Posterior cingulate gyrus (tissue), 11 donors: ENCODE measurements around the gene GALNT9.

Experiments used
- DNase-seq, 10 donors: peaks; one replicate each; pipeline versions ENCODE4 v3.0.0 to v3.0.0-alpha.2; 2020 to 2021; ENCODE audit warnings: mixed read lengths in 3 of 10
- intact Hi-C: fragments of 100-400 bp; cut with DNase I; formaldehyde crosslinking; loops from one replicate; pipeline ENCODE4 v1.15.1; 2023

The GALNT9 gene

GRCh38 chr12:132211326-132211725 is 118.1 kb downstream of the GALNT9 start:
- peak in 2 of 10 donors; percentile 50 to 64 for DNase-seq
- intact Hi-C loops = no loop called here

DNA sequence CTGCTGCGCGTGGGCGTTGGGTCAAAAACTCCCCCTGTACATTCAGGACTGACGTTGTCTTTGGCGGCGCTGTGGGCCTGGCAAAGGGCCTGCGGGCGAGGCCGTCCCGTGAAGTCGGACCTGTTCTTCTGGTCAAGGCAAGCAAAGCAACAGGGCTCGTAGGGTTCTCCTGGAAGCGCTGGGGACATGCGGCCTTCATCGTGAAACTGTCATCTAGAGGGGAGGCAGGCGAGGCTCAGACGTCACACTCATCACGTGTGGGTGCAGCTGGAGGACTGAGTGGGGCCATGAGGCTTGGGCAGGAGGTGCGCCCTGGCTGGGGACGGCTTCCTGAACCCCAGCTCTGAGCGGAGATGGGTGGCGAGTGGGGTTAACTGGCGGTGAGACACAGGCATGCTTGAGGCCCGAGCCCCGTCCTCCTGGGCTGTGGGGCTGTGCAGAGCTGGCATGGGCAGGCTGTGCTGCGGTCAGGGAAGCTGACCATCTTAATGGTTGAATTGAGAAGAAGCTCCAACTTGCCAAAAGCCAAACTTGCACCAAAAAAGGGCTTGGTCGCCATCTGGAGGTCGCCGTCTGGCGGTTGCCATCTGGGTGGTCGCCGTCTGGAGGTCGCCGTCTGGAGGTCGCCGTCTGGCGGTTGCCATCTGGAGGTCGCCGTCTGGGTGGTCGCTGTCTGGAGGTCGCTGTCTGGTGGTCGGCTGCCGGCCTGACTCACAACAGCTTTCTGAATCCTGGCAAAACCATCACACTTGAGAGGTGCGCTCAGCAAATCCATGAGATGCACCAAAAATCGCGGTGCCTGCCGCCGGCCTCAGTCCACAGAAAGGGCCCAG is 119.0 kb downstream of the GALNT9 start:
- DNase-seq = peak in 3 of 10 donors; percentile 26 to 84 (median 59)
- intact Hi-C loops = no loop called here

- intact Hi-C loops = no loop called here
- peak in 2 of 10 donors; percentile 5 to 55 for DNase-seq
Observed at GRCh38 chr12:132209619-132210222, 119.7 kb downstream of the GALNT9 start.

GRCh38 chr12:132208153-132208823 is 121.1 kb downstream of the GALNT9 start:
- DNase-seq = peak in 4 of 10 donors; percentile 2 to 82 (median 50)
- intact Hi-C loops = no loop called here

DNA sequence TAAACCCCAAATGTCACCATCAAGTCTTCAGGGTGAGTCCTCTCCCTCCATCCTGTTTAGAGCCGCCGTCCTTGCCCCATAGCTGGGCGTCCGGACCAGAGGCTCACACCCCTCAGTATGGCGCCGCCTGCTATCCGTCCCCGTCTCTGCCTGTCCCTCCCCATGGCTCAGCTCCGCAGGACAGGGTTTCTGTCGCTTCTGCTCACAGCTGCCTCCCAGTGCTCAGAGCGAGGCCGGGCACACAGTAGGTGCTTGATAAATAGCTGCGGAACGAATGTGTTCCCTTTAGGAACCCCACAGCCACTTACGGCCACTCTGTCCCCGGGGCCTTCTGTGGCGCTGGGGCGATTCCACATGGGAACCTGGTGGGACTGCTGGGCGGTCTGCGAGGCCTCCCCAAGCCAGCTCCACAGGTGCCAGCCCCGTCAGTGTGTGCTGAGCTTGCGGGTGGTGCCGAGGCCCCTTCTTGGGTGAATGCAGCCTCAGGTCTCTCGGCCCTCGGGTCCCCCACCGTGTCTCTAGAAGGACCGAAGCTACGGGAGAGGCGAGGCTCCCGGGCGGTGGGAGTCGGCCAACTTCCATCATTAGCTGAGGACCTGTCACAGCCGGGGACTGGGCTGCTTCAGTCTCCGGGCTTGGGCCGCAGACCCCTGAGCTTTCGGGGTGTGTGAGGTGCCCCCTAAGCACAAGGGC is 122.2 kb downstream of the GALNT9 start:
- peak in 2 of 10 donors; percentile 64 to 78 for DNase-seq
- intact Hi-C loops = no loop called here

DNA sequence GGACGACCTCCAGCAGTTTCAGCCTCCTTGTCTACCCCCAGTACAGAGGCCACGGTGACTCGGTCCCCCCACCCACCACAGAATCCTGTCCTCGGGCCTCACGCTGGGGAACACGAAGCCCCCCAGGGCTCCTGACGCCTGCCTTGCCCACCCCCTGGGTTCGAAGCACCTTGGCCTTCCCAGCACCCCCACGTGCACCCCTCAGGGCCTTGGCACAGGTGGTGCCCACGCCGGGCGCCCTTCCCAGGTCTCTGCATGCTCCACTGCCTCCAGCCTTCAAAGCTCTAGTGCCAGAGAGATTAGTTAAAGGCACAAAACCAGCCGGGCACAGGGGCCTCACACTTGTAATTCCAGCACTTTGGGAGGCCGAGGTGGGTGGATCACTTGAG is 123.3 kb downstream of the GALNT9 start:
- peak in 2 of 10 donors; percentile 65 to 76 for DNase-seq
- intact Hi-C loops = no loop called here

GRCh38 chr12:132205271-132206045 is 123.9 kb downstream of the GALNT9 start:
- peak in 3 of 10 donors; percentile 23 to 80 (median 68) for DNase-seq
- intact Hi-C loops = no loop called here

DNA sequence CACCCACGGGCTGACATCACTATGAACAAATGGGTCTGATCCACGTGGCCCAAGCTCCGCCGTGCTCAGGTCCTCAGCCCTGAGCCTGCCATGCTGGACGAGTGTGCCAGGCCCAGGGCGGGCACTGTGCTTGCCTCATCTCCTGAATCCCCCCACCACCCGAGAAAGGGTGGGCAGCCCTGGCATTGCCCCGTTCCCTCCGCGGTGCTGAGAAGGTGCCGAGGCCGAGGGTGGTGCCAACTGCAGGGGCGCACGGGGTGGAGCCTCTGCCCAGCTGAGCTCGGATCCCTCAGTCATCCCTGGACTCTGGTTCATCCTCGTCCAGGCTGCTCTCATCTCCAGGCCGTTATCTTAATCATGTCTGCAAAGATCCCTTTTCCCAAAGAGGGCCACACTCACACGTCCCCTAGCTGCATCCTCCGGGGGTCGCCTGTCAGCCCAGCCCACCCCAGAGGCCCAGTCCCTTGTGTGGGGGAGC is 124.6 kb downstream of the GALNT9 start:
- intact Hi-C loops = no loop called here
- DNase-seq = peak in 3 of 10 donors; percentile 27 to 78 (median 72)

GRCh38 chr12:132204063-132204792 is 125.2 kb downstream of the GALNT9 start:
- intact Hi-C loops = no loop called here

GRCh38 chr12:132202929-132203721 is 126.3 kb downstream of the GALNT9 start:
- peak in 4 of 10 donors; percentile 28 to 82 (median 74) for DNase-seq
- intact Hi-C loops = no loop called here

More at GRCh38 chr12:132204063-132204792, 125.2 kb downstream of the GALNT9 start:
- peak in 3 of 10 donors; percentile 27 to 84 (median 70) for DNase-seq

- DNase-seq = peak in 3 of 10 donors; percentile 12 to 63 (median 60)
- intact Hi-C loops = no loop called here
Observed at GRCh38 chr12:132201391-132202120, 127.8 kb downstream of the GALNT9 start.

- intact Hi-C loops = no loop called here
- DNase-seq = peak in 1 of 10 donors; percentile 58
Observed at GRCh38 chr12:132200800-132201199, 128.6 kb downstream of the GALNT9 start.

DNA sequence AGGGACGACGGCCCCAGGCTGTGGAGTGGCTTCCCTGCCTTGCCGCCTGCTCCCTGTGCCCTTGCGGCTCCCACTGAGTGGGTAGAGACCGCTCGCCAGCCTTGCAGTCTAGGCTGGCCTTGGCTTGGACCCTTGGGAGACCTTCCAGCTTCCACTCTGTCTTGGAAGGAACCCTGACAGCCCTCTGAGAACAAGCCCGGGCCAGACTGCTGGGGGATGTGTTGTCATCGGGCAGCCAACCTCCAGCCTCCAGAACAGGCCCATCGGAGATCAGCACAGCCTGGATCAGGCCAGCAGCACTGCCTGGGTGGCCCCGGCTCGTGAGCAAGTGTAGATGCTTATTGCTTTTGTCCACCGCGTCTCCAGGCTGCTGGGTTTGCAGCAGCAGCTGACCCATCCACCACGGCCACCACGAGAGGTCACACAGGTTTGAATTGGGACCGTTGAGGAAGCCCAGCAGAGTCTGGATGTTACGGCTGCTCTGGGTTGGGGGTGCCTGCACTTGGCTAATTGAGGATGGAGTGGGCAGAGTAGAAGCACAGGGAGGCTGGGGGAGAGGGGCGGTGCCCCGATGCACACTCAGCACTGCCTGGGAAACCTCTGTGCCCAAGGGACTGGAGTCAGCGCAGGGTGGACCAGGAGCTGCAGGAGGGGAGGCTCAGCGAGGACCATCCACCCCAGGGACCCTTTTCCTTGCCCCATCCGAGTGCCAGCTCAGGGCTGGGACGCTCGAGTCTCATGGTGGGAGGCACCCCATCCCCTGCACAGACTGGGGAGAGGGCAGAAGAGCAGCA is 129.7 kb downstream of the GALNT9 start:
- intact Hi-C loops = no loop called here
- peak in 1 of 10 donors; percentile 77 for DNase-seq

DNA sequence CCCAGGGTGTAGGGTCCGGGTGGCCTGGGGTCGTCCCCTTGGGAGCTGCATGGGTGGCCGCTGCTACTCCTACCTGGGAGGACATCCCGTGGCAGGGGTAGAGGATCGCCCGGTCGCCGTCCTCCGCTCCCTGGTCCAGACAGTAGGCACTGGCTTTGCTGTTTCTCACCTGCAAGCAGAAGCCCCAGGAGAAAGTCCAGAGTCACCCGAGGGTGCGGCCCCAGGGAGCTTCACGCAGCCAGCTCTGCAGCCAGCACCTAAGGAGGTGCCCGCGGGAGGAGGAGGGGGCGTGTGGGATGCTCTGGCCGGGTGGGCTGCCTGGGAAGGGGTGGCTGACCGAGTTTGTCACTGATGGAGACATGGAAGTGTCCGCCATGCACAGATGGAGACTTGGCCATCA is 130.3 kb downstream of the GALNT9 start:
- intact Hi-C loops = no loop called here
- DNase-seq = peak in 1 of 10 donors; percentile 80

GRCh38 chr12:132197581-132198354 is 131.6 kb downstream of the GALNT9 start:
- intact Hi-C loops = no loop called here
- peak in 6 of 10 donors; percentile 37 to 95 (median 70) for DNase-seq
